ENCODE data around the gene CTSC. TPM values are rescaled to one million over a fixed set of nuclear protein-coding genes. Genes with fewer than 3 reads are reported as not detected.

Gene CTSC
- total RNA-seq, 4 donors from 2014 or later, result 41.2 to 84.6 (median 46.0) TPM

DNA sequence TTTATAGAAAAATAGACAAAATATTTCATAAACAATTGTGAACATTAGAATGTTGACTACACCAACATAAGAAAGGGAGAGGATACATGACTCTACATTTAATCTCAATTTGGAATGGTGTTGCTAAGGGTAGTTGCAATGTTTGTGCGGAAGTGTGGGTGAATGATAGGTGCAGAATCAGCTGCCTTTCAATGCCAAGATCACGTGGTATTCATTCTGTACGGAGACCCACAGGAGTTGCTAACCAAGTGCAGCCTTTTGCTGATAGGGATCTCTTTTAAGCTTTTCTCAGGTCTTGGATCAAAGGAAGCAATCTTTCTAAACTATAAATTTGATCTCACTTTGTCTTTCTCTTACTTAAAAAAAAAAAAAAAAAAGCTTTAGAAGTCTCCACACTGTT, 29.8 kb upstream of the CTSC start:
- WGBS, 2 donors, result 82 to 92% methylated on average over 3 of the region's 3 CpGs
- Histone ChIP-seq H3K27ac (no peak overlapping the region), H3K36me3 (no peaks in the 10 kb centered on the region), H3K9me3 (no peaks in the 10 kb centered on the region), H3K27me3 (no peaks in the 10 kb centered on the region), H3K4me1 (no peaks in the 10 kb centered on the region), H3K4me3 (no peak overlapping the region)
- TF ChIP-seq, protein P1, sequence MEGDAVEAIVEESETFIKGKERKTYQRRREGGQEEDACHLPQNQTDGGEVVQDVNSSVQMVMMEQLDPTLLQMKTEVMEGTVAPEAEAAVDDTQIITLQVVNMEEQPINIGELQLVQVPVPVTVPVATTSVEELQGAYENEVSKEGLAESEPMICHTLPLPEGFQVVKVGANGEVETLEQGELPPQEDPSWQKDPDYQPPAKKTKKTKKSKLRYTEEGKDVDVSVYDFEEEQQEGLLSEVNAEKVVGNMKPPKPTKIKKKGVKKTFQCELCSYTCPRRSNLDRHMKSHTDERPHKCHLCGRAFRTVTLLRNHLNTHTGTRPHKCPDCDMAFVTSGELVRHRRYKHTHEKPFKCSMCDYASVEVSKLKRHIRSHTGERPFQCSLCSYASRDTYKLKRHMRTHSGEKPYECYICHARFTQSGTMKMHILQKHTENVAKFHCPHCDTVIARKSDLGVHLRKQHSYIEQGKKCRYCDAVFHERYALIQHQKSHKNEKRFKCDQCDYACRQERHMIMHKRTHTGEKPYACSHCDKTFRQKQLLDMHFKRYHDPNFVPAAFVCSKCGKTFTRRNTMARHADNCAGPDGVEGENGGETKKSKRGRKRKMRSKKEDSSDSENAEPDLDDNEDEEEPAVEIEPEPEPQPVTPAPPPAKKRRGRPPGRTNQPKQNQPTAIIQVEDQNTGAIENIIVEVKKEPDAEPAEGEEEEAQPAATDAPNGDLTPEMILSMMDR (IDR thresholded peaks at IDR 0.05), result no peak
- TF ChIP-seq EP300 (IDR thresholded peaks at IDR 0.05) (no peak), POLR2A (IDR thresholded peaks at IDR 0.05) (no peak)
- DNase-seq (ENCODE audit: low spot score in 2 of 2), result no peak

DNA sequence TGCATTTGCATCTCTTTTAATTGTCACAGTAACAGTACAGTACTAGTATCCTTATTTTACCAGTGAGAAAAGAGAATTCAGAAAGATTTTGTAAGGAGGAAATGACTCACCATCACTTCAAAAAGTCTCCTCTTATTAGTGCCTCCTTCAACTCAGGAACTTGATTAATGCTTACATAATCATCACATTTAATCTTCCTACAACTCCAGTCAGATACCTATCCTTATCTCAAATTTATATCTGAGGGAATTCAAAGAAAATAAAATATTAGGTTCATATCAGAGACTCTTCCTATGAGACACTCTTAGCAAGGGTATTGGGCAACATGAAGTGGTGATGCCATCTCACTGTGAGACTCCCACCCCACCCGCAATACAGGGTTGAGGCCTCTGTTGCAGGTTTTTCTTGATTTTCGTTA, 26.1 kb upstream of the CTSC start:
- no peaks in the 10 kb centered on the region for H3K27me3 ChIP-seq
- DNase-seq (ENCODE audit: low spot score in 2 of 2), result no peak
- H3K27ac ChIP-seq, result no peak overlapping the region
- H3K36me3 ChIP-seq, result no peaks in the 10 kb centered on the region
- H3K4me3 ChIP-seq, result no peak overlapping the region
- TF ChIP-seq, protein P1 (IDR thresholded peaks at IDR 0.05), result no peak
- TF ChIP-seq EP300 (IDR thresholded peaks at IDR 0.05) (no peak), POLR2A (IDR thresholded peaks at IDR 0.05) (no peak)
- WGBS, 2 donors, result 89 to 94% methylated on average over 2 of the region's 2 CpGs
- peaks cover 0 to 5% (median 0%) of the 10 kb centered on the region in 4 donors for H3K4me1 ChIP-seq
- no peaks in the 10 kb centered on the region for H3K9me3 ChIP-seq

DNA sequence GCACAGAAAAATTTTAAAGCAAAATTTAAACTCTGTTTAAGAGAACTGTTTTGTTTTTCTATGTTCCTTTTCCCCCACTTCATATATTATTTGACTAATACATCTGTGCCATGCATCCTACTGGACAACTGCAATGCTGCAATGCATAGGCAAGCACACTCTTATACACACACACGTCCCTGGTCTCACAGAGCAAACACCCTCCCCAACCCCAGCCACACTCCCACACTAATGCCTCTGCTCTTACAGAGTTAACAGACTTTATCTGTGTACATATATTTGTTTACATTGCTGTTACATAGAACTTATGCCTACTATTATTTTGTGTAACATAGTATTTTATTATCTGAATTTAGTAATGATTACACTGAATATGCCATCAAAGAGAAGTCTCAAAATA, 25.5 kb upstream of the CTSC start:
- DNase-seq (ENCODE audit: low spot score in 2 of 2), result no peak
- H3K4me1 ChIP-seq, result peaks cover 0 to 10% (median 0%) of the 10 kb centered on the region in 4 donors

DNA sequence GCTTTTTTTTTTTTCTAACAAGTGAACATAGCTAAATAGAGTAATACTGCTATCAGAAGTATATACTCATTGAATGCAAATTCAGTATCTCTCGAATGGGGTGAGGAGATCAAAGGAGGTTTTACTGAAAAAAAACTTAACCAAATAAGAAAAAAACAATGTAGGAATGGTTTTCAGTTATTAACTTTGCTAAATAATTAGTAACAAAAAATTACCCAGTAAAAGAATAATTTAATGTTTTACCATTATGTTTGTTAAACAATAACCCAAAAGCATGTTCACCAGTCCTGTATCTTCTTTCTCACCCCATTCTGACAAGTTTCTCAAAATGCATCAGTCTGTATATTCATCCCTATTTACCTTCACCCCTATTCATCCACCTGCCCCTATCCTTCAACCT, 22.6 kb upstream of the CTSC start:
- no peak overlapping the region for H3K27ac ChIP-seq
- 89 to 91% methylated on average over 1 of the region's 1 CpG for WGBS, 2 donors
- no peaks in the 10 kb centered on the region for H3K9me3 ChIP-seq
- no peak overlapping the region for H3K4me3 ChIP-seq
- peaks cover 0 to 20% (median 0%) of the 10 kb centered on the region in 4 donors for H3K4me1 ChIP-seq
- TF ChIP-seq EP300 (IDR thresholded peaks at IDR 0.05) (no peak), POLR2A (IDR thresholded peaks at IDR 0.05) (no peak)
- TF ChIP-seq, protein P1 (IDR thresholded peaks at IDR 0.05), result no peak
- no peaks in the 10 kb centered on the region for H3K27me3 ChIP-seq
- no peak for DNase-seq (ENCODE audit: low spot score in 2 of 2)
- H3K36me3 ChIP-seq, result no peaks in the 10 kb centered on the region

More for the DNA sequence above, 25.5 kb upstream of the CTSC start:
- Histone ChIP-seq H3K36me3 (no peaks in the 10 kb centered on the region), H3K27ac (no peak overlapping the region), H3K4me3 (no peak overlapping the region), H3K9me3 (no peaks in the 10 kb centered on the region), H3K27me3 (no peaks in the 10 kb centered on the region)
- TF ChIP-seq EP300 (IDR thresholded peaks at IDR 0.05) (no peak), POLR2A (IDR thresholded peaks at IDR 0.05) (no peak)
- TF ChIP-seq, protein P1 (IDR thresholded peaks at IDR 0.05), result no peak
- 81 to 83% methylated on average over 1 of the region's 1 CpG for WGBS, 2 donors

DNA sequence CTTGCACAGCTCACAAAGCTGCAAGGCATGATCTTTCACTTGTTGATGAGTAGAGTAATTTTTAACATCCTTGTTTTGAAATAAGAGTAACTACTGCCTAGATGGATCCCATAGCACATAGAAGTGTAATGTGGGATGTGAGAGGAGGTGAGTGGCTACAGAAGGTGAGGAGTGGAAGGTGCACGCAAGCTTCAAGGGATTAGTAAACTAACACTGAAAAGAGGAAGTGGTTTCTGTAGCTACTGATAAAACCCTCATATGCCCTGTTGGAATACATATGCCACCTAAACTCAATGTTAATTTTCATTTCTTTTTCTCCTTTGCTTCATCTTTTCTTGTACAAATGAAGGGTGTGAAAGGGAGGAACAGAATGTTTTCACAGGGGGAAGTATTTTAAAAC, 22.0 kb upstream of the CTSC start:
- Histone ChIP-seq H3K4me3 (no peak overlapping the region), H3K9me3 (no peaks in the 10 kb centered on the region), H3K36me3 (no peaks in the 10 kb centered on the region), H3K27me3 (no peaks in the 10 kb centered on the region), H3K27ac (no peak overlapping the region), H3K4me1 (peaks cover 0 to 20% (median 2%) of the 10 kb centered on the region in 4 donors)
- WGBS, 2 donors, result 88 to 89% methylated on average over 1 of the region's 1 CpG
- DNase-seq (ENCODE audit: low spot score in 2 of 2), result no peak
- TF ChIP-seq, protein P1 (IDR thresholded peaks at IDR 0.05), result no peak
- TF ChIP-seq POLR2A (IDR thresholded peaks at IDR 0.05), result no peak
- no peak for TF ChIP-seq EP300 (IDR thresholded peaks at IDR 0.05)
